CD14-positive monocyte (primary cell): Measurements from ENCODE around the gene H1-8. TPM values are rescaled to one million over a fixed set of nuclear protein-coding genes. Genes with fewer than 3 reads are reported as not detected.

Source experiments
- DNase-seq, 3 donors: peaks; one replicate each; pipeline ENCODE4 v3.0.0-alpha.2; 2011 to 2022
- H2AFZ ChIP-seq: 2 replicates; pipeline ENCODE4 v1.6.0; 2012; ENCODE audit warnings: mild to moderate bottlenecking, low read depth, low read length, inconsistent platforms; ENCODE audit not compliant: insufficient read depth, poor library complexity, severe bottlenecking
- H3K27ac ChIP-seq, 2 donors: 1 replicate in 1 of 2; 2 replicates in 1 of 2; pipeline ENCODE4 v1.5.1; 2012 to 2013; ENCODE audit warnings: low read length in 2 of 2, control low read depth in 1 of 2, inconsistent platforms in 1 of 2, low read depth in 1 of 2, mild to moderate bottlenecking in 1 of 2
- H3K27me3 ChIP-seq, 2 donors: one replicate each; pipeline versions ENCODE4 v1.6.0 to v1.6.1; 2011 to 2013; ENCODE audit warnings: low read length in 2 of 2; ENCODE audit not compliant: control insufficient read depth in 2 of 2, insufficient read depth in 2 of 2
- H3K36me3 ChIP-seq, 2 donors: replicated peaks in 1 of 2; 1 replicate in 1 of 2; 2 replicates in 1 of 2; pipeline versions ENCODE4 v1.5.1 to v1.6.1; 2012 to 2013; ENCODE audit warnings: low read length in 2 of 2, control low read depth in 1 of 2, inconsistent platforms in 1 of 2, mild to moderate bottlenecking in 1 of 2; ENCODE audit not compliant: insufficient read depth in 2 of 2, control insufficient read depth in 1 of 2
- H3K4me1 ChIP-seq, 2 donors: 1 replicate in 1 of 2; 2 replicates in 1 of 2; pipeline versions ENCODE4 v1.5.1 to v1.6.1; 2012 to 2013; ENCODE audit warnings: low read length in 2 of 2, control low read depth in 1 of 2, inconsistent platforms in 1 of 2, mild to moderate bottlenecking in 1 of 2, moderate library complexity in 1 of 2; ENCODE audit not compliant: insufficient read depth in 2 of 2, control insufficient read depth in 1 of 2
- H3K4me2 ChIP-seq: replicated peaks from 2 replicates; pipeline ENCODE3; 2012; ENCODE audit warnings: low read length, moderate library complexity, mild to moderate bottlenecking; ENCODE audit not compliant: poor library complexity, severe bottlenecking; ENCODE audit errors: extremely low read depth
- H3K4me3 ChIP-seq, 3 experiments: fragments of 200-600 bp in 1 of 3; sonication (generic) in 1 of 3; replicated peaks in 1 of 3; 1 replicate in 2 of 3; 2 replicates in 1 of 3; pipeline ENCODE4 v1.5.1; 2011 to 2013; ENCODE audit warnings: low read length in 3 of 3, mild to moderate bottlenecking in 3 of 3, control low read depth in 2 of 3, low read depth in 2 of 3, inconsistent platforms in 1 of 3, moderate library complexity in 1 of 3
- H3K79me2 ChIP-seq: 2 replicates; pipeline ENCODE4 v1.6.0; 2012; ENCODE audit warnings: mild to moderate bottlenecking, control low read depth, inconsistent platforms, low read length, moderate library complexity; ENCODE audit not compliant: insufficient read depth
- H3K9ac ChIP-seq: 2 replicates; pipeline ENCODE4 v1.6.0; 2017; ENCODE audit warnings: low read length, mild to moderate bottlenecking; ENCODE audit not compliant: insufficient read depth, poor library complexity, severe bottlenecking
- H3K9me3 ChIP-seq, 2 donors: replicated peaks in 1 of 2; 1 replicate in 1 of 2; 2 replicates in 1 of 2; pipeline versions ENCODE4 v1.5.1 to v1.6.1; 2012 to 2013; ENCODE audit warnings: low read length in 2 of 2, control low read depth in 1 of 2; ENCODE audit not compliant: control insufficient read depth in 1 of 2, insufficient read depth in 1 of 2
- H4K20me1 ChIP-seq: 2 replicates; pipeline ENCODE4 v1.6.0; 2012; ENCODE audit warnings: mild to moderate bottlenecking, low read length, control low read depth, moderate library complexity; ENCODE audit not compliant: insufficient read depth
- H3K27ac Mint-ChIP-seq, 7 donors: one replicate each; pipeline ENCODE4 v1.8.0; 2020; ENCODE audit warnings: mild to moderate bottlenecking in 7 of 7, mixed read lengths in 7 of 7, moderate library complexity in 6 of 7, inconsistent platforms in 2 of 7
- H3K27me3 Mint-ChIP-seq, 3 donors: one replicate each; pipeline ENCODE4 v1.8.0; 2021 to 2022; ENCODE audit warnings: low read depth in 3 of 3, mild to moderate bottlenecking in 3 of 3, mixed read lengths in 3 of 3, moderate library complexity in 3 of 3, inconsistent platforms in 1 of 3
- H3K36me3 Mint-ChIP-seq, 2 donors: one replicate each; pipeline ENCODE4 v1.8.0; 2020; ENCODE audit warnings: mixed read lengths in 2 of 2, inconsistent platforms in 1 of 2, mild to moderate bottlenecking in 1 of 2
- H3K4me1 Mint-ChIP-seq: one replicate; pipeline ENCODE4 v1.8.0; 2020; ENCODE audit warnings: mild to moderate bottlenecking, mixed read lengths
- H3K4me3 Mint-ChIP-seq, 2 donors: one replicate each; pipeline ENCODE4 v1.8.0; 2020; ENCODE audit warnings: mild to moderate bottlenecking in 2 of 2, mixed read lengths in 2 of 2, moderate library complexity in 1 of 2
- H3K9me3 Mint-ChIP-seq, 7 donors: one replicate each; pipeline ENCODE4 v1.8.0; 2020 to 2022; ENCODE audit warnings: mixed read lengths in 7 of 7, mild to moderate bottlenecking in 6 of 7, moderate library complexity in 6 of 7, inconsistent platforms in 2 of 7
- CTCF ChIP-seq: fragments of 200-600 bp; IDR thresholded peaks from one replicate; pipeline ENCODE4 v1.8.0; 2022; ENCODE audit warnings: antibody characterized with exemption, mild to moderate bottlenecking
- WGBS: methylation state at CpG from one replicate; pipeline ENCODE4 v1.1.5; 2013; ENCODE audit warnings: missing lambda C conversion rate; ENCODE audit not compliant: insufficient coverage; 5-methylcytosine and 5-hydroxymethylcytosine counted together
- intact Hi-C, 2 donors: fragments of 100-400 bp; cut with micrococcal nuclease; formaldehyde crosslinking; loops; one replicate each; pipeline versions ENCODE4 v1.15.0 to v1.15.1; 2023
- polyA plus RNA-seq, 3 donors: library from polyadenylated mRNA; depleted of rRNA in 1 of 3; unstranded in 2 of 3; stranded (reverse) in 1 of 3; fragments of 300-500 nt in 2 of 3; fragments of >200 nt in 1 of 3; fragmentation: Illumina TruSeq in 2 of 3; gene quantifications; 1 replicate in 2 of 3; 2 replicates in 1 of 3; pipeline ENCODE4 v1.2.3, GENCODE V29; 2012 to 2021

H1-8 gene
- polyA plus RNA-seq, 3 donors, result not detected

DNA sequence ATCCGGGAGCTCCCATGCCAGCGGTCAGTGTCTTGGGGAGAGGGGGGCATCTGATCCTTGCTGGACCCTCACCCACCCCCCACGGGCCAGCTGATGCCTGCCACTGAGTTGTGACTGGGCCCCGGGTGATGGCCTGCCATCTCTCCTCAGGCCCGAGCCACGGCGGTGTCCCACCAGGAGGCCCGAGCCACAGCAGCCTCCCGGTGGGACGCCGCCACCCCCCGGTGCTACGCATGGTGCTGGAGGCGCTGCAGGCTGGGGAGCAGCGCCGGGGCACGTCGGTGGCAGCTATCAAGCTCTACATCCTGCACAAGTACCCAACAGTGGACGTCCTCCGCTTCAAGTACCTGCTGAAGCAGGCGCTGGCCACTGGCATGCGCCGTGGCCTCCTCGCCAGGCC lies 4.3 kb downstream of the H1-8 start:
- 96% methylated on average over 20 of the region's 24 CpGs for WGBS
- no peak overlapping the region for H3K27ac Mint-ChIP-seq
- intact Hi-C loops, result no loop called here

GRCh38 chr3:129548104-129548965 lies 5.4 kb downstream of the H1-8 start:
- no peaks in the 10 kb centered on the region for H3K36me3 ChIP-seq

More for the DNA sequence above, 4.3 kb downstream of the H1-8 start:
- no peaks in the 10 kb centered on the region for H3K27me3 ChIP-seq
- H2AFZ ChIP-seq, result no peak overlapping the region
- no peak for DNase-seq
- H3K9ac ChIP-seq, result no peak overlapping the region
- no peaks in the 10 kb centered on the region for H3K9me3 ChIP-seq
- no peak overlapping the region for H3K4me3 ChIP-seq
- peaks cover 0 to 6% (median 0%) of the 10 kb centered on the region in 3 donors for H3K27me3 Mint-ChIP-seq
- TF ChIP-seq CTCF, result no peak
- H3K36me3 ChIP-seq, result no peaks in the 10 kb centered on the region
- no peaks in the 10 kb centered on the region for H4K20me1 ChIP-seq
- no peak overlapping the region for H3K27ac ChIP-seq
- H3K79me2 ChIP-seq, result no peaks in the 10 kb centered on the region
- H3K4me1 ChIP-seq, result peaks cover 18 to 28% of the 10 kb centered on the region in 2 donors
- no peak overlapping the region for H3K4me3 Mint-ChIP-seq
- no peaks in the 10 kb centered on the region for H3K36me3 Mint-ChIP-seq
- peaks cover 24% of the 10 kb centered on the region for H3K4me1 Mint-ChIP-seq
- H3K4me2 ChIP-seq, result no peak overlapping the region
- no peaks in the 10 kb centered on the region for H3K9me3 Mint-ChIP-seq

More at GRCh38 chr3:129548104-129548965, 5.4 kb downstream of the H1-8 start:
- Histone ChIP-seq H3K79me2 (no peaks in the 10 kb centered on the region), H2AFZ (no peak overlapping the region), H3K27me3 (no peaks in the 10 kb centered on the region), H4K20me1 (no peaks in the 10 kb centered on the region), H3K4me3 (no peak overlapping the region), H3K9me3 (no peaks in the 10 kb centered on the region), H3K9ac (no peak overlapping the region), H3K4me2 (no peak overlapping the region), H3K4me1 (peaks cover 21 to 32% of the 10 kb centered on the region in 2 donors), H3K27ac (peak overlapping the region in 1 of 2 donors; percentile 77)
- H3K27me3 Mint-ChIP-seq, result peaks cover 0 to 6% (median 0%) of the 10 kb centered on the region in 3 donors
- H3K36me3 Mint-ChIP-seq, result no peaks in the 10 kb centered on the region
- WGBS, result 77% methylated on average over 15 of the region's 19 CpGs
- H3K27ac Mint-ChIP-seq, result peak overlapping the region in 6 of 7 donors; percentile 13 to 78 (median 54)
- no peak overlapping the region for H3K4me3 Mint-ChIP-seq
- intact Hi-C loops, result no loop called here
- peaks cover 32% of the 10 kb centered on the region for H3K4me1 Mint-ChIP-seq
- no peaks in the 10 kb centered on the region for H3K9me3 Mint-ChIP-seq
- TF ChIP-seq CTCF, result no peak
- peak in 2 of 3 donors; percentile 21 to 47 for DNase-seq
